Non-pigmented ciliary epithelial cell (primary cell): ENCODE measurements around the gene CDK12.

Experiments used
- DNase-seq: peaks from one replicate; pipeline ENCODE4 v3.0.0-alpha.2; 2010; ENCODE audit warnings: low read depth

The CDK12 gene

GRCh38 chr17:39549747-39550573, 88.7 kb downstream of the CDK12 start:
- no peak for DNase-seq

GRCh38 chr17:39551879-39552278, 90.6 kb downstream of the CDK12 start:
- no peak for DNase-seq

DNA sequence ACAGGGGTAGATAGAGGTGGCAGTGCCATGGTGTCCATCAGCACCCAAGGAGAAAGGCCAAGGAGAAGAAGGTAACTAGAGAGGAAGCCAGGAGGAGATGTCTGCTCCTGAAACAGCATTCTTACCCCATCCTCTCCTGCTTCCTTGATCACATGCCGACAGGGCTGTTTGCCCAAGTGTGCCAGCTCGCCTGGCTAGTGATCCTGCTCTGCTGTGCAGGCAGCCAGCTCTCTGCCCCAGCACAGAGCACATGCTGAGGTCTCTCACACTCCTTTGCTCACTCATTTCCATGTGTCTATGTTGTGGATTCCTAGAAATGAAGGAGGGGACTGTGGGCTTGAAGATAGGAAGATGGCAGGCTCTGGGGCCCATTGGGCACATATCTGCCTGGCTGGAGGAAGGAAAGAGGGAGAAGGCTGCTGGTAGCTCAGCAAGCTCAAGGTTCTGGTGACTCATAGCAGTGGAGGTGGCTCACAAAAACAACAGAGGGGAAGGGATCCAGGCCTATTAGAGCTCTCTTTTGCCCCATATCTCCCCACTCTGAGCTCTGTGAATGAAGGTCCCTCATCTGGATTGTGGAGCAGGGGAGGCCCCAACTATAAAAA, 92.2 kb downstream of the CDK12 start:
- DNase-seq = no peak

DNA sequence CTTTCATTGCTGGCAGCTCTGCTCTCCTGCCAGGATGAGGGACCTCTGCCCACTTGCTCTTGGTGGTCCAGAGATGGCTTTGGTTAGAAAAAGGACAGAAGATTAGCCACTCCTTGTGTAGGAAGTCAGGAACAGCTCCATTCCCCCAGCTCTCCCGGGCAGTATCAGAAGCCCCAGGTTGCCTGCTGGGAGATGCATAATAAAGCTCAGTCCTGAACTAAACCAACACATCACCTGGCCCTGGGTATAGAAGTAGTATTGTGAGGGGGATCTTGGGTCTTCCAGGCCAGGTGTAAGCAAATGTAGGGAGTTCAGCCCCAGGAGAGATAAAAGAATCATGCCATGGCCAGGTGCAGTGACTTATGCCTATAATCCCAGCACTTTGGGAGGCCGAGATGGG, 94.1 kb downstream of the CDK12 start:
- no peak for DNase-seq

DNA sequence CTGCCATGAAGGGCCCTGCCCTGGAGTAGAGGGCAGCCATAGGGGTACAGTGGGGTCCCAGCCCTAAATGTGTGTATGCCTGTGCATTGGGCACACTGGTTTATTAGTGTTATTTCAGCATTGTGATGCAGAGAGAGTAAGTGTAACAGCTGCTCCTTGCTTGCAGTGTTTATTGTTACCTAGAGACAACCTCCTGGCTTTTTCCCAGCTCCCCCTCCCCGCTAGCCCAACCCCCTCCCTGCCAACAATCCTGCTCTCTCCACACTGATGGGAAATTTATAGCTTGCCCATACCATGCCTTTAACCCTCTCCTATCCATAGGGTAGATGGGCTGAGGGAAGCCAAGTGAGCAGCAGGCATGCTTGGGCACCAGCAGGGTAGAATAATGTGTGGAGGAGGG, 95.1 kb downstream of the CDK12 start:
- DNase-seq = no peak

GRCh38 chr17:39562395-39562794, 101.1 kb downstream of the CDK12 start:
- no peak for DNase-seq

- no peak for DNase-seq
Observed at GRCh38 chr17:39562976-39563375, 101.7 kb downstream of the CDK12 start.

- no peak for DNase-seq
Observed at GRCh38 chr17:39563476-39563875, 102.2 kb downstream of the CDK12 start.

DNA sequence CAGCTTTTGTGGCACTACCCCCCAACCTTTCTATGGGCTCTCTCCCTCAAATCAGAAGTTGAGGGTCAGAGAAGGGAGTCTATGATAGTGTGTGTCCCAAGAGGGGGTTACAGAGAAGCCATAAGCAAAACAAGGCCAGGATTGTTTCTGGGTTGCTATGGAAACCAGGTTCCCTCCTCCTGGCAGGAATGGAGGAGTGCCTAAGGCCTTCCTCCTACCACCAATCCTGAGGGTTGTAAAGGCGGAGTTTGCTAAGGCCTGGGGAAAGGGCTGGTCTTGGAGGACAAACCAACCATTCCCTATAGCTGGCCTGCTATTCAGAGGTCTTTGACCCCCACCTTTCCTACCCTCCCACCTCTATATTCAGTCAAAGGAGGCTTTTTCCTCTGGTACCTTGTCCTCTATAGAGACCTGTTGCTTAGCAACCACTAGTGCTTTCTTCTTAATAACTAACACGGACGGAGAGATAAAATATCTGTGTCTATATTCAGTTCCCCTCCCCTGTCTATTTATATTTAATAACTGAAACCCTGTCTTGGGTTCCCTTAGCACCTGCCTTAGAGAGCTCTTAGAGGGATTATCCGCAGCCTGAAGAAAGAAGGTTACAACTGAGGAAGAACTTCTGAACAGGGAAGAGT, 103.0 kb downstream of the CDK12 start:
- DNase-seq = no peak

- DNase-seq = no peak
Observed at GRCh38 chr17:39566094-39566850, 105.0 kb downstream of the CDK12 start.

GRCh38 chr17:39568702-39569101, 107.4 kb downstream of the CDK12 start:
- no peak for DNase-seq

GRCh38 chr17:39569126-39569525, 107.8 kb downstream of the CDK12 start:
- DNase-seq = no peak

DNA sequence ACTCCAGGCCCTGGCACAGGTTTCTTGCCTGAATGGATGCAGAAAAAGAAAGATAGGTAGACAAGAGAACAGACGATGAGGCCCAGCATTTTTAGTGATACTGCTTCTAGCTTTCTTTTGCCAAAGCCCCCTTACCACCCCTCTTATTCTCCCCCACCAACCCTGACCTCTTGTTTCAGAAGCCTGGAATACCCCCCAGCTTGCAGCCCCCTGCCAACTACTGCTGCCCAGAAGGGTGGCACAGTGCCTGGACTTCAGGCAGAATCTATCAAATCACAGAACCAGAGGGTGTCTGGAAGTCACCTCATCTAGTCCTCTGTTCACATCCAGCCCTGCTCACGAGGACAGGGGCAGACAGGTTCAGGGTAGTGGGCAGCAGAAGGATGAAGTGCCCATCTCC, 110.8 kb downstream of the CDK12 start:
- DNase-seq = no peak

DNA sequence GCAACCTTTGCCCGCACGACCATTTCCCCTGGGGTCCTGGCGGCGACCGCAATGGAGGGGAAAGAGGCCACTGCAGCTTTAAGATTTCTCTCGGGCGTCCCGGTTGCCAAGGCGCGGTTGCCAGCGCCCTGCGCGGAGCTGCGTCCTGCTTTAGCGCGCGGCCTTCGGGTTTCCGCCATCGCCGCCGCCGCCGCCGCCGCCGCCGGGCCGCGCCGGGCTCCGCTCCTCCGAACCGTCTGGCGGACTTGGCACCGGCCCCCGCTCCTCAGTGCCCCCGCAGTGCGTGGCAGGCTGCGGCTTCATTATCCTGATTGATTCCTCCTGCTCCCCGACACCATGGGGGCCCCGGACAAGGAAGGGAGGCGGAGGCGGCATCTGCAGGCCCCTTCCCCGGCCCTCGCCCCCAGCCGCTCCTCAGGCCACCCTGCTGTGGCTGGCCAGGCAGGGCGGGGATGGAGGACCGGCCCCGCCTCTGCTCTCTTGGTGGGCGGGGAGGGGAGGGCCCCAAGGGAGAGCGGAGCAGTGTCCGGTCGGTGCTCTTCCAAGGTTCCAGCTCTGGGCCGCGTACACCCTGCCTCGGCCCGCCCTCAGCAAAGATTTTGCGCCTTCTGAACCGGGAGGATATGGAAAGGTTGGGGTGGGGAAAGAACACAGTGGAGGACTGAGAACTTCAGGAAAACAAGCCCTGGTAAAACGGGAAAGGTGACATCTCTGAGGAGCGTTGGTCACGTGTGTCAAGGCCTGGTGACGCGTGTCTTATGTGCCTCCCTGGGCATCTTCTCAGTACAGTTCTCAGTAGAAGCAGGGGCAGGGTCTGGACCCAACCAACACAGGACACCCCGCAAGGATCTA, 112.4 kb downstream of the CDK12 start:
- DNase-seq = no peak

- DNase-seq = no peak
Observed at GRCh38 chr17:39576187-39576586, 114.9 kb downstream of the CDK12 start.

GRCh38 chr17:39578272-39578671, 117.0 kb downstream of the CDK12 start:
- DNase-seq = no peak

- DNase-seq = no peak
Observed at GRCh38 chr17:39579318-39580081, 118.2 kb downstream of the CDK12 start.

DNA sequence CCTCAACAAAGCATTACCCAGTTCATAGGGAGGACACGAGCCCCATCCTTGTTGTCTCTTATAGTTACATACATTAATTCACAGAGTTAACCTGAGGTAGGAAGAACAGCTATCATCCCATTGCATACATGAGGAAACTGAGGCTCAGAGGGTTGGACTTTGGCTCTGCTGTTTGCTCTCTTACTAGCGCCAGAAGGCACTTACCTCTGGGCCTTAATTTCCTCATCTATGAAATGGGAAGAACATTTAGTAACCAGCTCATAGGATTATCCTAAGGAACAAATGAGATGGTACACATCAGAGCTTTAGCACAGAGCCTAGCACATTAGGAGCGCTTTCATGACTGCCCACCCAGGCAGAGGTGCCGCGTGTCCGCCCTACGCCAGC, 118.8 kb downstream of the CDK12 start:
- no peak for DNase-seq

- no peak for DNase-seq
Observed at GRCh38 chr17:39581071-39581758, 119.9 kb downstream of the CDK12 start.

- DNase-seq = no peak
Observed at GRCh38 chr17:39581759-39582085, 120.4 kb downstream of the CDK12 start.
